ENCODE measurements around the gene CMTM8.

The CMTM8 gene

DNA sequence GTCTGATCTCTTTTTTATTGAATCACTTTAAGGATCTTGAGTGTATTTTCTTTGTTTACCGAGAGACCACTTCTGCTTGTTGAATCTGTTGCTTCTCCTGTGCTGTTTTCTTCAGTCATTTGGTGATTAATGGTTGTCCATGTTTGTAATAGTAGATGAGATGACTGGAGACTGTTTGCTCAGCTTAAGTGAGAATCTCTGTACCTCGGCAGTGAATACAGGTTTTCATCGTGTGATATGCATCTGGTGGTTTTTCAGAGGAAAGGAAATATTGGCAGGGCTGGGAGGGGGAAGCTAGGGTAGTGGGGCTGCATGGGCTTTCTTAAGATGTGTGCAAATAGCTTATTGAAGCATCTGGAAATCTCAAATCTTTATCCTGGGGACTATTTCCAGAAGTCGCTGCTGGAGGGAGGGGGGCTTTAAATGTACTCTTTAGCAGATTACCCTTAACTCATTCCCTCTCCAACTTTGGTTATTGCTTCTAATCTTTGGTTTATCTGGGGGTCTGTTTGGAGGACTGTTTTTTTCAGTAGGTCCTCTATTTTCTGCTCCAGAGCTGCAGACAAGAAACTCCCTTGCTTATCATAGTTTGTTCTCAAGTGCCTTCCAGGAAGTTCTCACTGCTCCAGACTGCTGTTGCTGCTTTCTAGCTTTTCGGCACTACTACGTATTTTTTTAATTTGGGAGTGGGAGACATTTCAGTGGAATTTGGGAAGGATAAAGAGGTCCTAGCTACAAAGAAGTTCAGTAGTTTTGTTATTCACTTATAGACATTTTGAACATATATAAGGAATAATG, 19.4 kb downstream of the CMTM8 start:
- H3K36me3 ChIP-seq (ENCODE audit: control insufficient read depth, insufficient read depth, low read length): no peaks in the 10 kb centered on the region
- no peak overlapping the region for H3K9ac ChIP-seq (ENCODE audit: low read length)
- H3K9me3 ChIP-seq (ENCODE audit: control insufficient read depth, low read length): no peaks in the 10 kb centered on the region
- H3K4me1 ChIP-seq (ENCODE audit: control insufficient read depth, insufficient read depth, low read length): no peaks in the 10 kb centered on the region
- H3K27me3 ChIP-seq (ENCODE audit: control insufficient read depth, insufficient read depth, low read length): no peaks in the 10 kb centered on the region
- no peak overlapping the region for H3K4me3 ChIP-seq (ENCODE audit: low read length)

DNA sequence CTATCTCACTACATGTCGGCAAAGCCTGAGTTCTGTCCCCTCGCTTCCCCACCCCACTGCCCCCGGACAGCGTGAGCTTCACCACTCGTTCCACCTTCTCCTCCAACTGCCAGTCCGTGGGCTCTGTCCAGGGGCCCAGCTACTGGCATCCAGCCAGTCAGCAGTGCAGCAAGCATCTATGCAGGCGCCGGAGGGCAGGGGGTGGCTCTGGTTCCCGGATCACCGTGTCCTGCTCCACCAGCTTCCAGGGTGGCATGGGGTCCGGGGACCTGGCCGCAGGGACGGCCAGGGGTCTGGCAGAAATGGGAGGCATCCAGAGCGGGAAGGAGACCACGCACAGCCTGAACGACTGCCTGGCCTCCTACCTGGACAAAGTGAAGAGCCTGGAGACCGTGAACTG, 20.4 kb downstream of the CMTM8 start:
- no peaks in the 10 kb centered on the region for H3K9me3 ChIP-seq (ENCODE audit: control insufficient read depth, low read length)
- H3K4me3 ChIP-seq (ENCODE audit: low read length): no peak overlapping the region
- H3K27me3 ChIP-seq (ENCODE audit: control insufficient read depth, insufficient read depth, low read length): no peaks in the 10 kb centered on the region
- H3K36me3 ChIP-seq (ENCODE audit: control insufficient read depth, insufficient read depth, low read length): no peaks in the 10 kb centered on the region
- no peaks in the 10 kb centered on the region for H3K4me1 ChIP-seq (ENCODE audit: control insufficient read depth, insufficient read depth, low read length)
- H3K9ac ChIP-seq (ENCODE audit: low read length): no peak overlapping the region

DNA sequence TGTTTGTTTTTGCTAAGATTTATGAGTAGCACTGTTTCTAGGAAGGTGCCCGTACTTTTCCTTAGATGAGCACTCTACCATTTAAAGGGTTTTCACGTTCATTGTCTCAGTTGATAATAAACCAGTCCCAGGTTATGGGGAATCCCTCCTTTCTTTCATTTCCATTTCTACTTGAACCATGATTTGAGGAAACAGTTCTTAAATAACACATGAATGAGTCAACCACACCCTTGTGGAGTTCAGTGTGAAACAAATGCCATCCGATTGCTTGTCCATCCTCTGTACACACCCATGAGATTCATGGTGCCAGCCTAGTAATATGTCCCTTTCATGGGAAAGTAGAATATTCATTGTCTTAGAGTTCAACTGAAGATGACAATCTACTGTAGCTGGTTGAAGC, 23.1 kb downstream of the CMTM8 start:
- no peaks in the 10 kb centered on the region for H3K36me3 ChIP-seq (ENCODE audit: control insufficient read depth, insufficient read depth, low read length)
- no peaks in the 10 kb centered on the region for H3K4me1 ChIP-seq (ENCODE audit: control insufficient read depth, insufficient read depth, low read length)
- no peaks in the 10 kb centered on the region for H3K27me3 ChIP-seq (ENCODE audit: control insufficient read depth, insufficient read depth, low read length)
- H3K9ac ChIP-seq (ENCODE audit: low read length): no peak overlapping the region
- no peaks in the 10 kb centered on the region for H3K9me3 ChIP-seq (ENCODE audit: control insufficient read depth, low read length)
- H3K4me3 ChIP-seq (ENCODE audit: low read length): no peak overlapping the region

DNA sequence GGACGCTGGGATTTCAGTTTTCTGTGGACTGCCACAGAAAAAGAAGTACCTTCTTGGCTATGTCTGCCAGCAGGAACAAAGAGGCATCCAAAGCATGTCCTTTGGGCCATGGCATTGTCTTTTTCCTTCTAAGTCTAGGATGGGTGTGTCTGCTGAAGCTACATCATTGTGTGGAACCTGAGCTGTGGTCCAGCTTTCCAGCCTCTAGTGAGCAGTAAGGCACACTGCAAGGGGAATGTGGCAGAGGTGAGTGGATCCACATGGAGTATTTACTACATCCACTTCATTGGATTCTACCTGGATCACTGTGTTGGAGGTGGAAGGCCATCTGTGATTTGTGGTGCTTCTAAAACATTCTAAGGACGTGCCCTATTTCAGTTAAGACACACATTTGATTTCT, 23.7 kb downstream of the CMTM8 start:
- no peaks in the 10 kb centered on the region for H3K9me3 ChIP-seq (ENCODE audit: control insufficient read depth, low read length)
- no peak overlapping the region for H3K4me3 ChIP-seq (ENCODE audit: low read length)
- no peaks in the 10 kb centered on the region for H3K27me3 ChIP-seq (ENCODE audit: control insufficient read depth, insufficient read depth, low read length)
- no peaks in the 10 kb centered on the region for H3K36me3 ChIP-seq (ENCODE audit: control insufficient read depth, insufficient read depth, low read length)
- H3K4me1 ChIP-seq (ENCODE audit: control insufficient read depth, insufficient read depth, low read length): no peaks in the 10 kb centered on the region
- H3K9ac ChIP-seq (ENCODE audit: low read length): no peak overlapping the region

DNA sequence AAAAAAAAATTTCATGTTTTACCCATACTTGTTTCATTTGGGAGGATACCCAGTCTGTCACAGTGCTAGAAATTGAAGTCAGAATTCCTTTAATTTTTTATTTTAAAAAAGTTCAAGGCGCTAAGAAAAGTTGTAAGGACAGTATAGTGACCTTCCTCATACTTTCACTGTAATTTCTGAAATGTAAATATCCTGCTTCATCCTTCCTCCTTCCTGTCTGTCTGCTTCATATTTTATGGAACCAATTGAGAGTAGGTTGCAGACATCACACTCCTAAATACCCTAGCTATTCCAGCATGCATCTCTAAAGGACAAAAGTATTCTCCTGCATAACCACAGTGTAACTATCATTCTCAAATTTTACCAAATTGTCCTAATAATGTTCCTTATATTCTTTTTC, 35.8 kb downstream of the CMTM8 start:
- no peaks in the 10 kb centered on the region for H3K36me3 ChIP-seq (ENCODE audit: control insufficient read depth, insufficient read depth, low read length)
- H3K4me1 ChIP-seq (ENCODE audit: control insufficient read depth, insufficient read depth, low read length): no peaks in the 10 kb centered on the region
- H3K27me3 ChIP-seq (ENCODE audit: control insufficient read depth, insufficient read depth, low read length): no peaks in the 10 kb centered on the region
- no peaks in the 10 kb centered on the region for H3K9me3 ChIP-seq (ENCODE audit: control insufficient read depth, low read length)
- no peak overlapping the region for H3K4me3 ChIP-seq (ENCODE audit: low read length)
- H3K9ac ChIP-seq (ENCODE audit: low read length): no peak overlapping the region

DNA sequence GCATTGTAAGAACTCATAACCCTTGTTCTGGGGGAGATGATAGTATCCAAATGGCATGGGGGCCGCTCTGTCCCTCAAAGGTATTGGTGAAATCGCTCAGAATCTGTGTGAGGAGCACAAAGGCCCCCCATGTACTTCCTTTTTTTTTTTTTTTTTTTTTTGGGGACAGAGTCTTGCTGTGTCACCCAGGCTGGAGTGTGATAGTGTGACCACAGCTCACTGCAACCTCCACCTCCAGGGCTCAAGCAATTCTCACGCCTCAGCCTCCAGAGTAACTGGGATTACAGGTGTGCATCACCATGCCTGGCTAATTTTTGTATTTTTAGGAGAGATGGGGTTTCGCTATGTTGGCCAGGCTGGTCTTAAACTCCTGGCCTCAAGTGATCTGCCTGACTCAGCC, 37.0 kb downstream of the CMTM8 start:
- Histone ChIP-seq H3K9me3 (ENCODE audit: control insufficient read depth, low read length) (no peaks in the 10 kb centered on the region), H3K4me1 (ENCODE audit: control insufficient read depth, insufficient read depth, low read length) (no peaks in the 10 kb centered on the region), H3K36me3 (ENCODE audit: control insufficient read depth, insufficient read depth, low read length) (no peaks in the 10 kb centered on the region), H3K27me3 (ENCODE audit: control insufficient read depth, insufficient read depth, low read length) (no peaks in the 10 kb centered on the region), H3K9ac (ENCODE audit: low read length) (no peak overlapping the region), H3K4me3 (ENCODE audit: low read length) (no peak overlapping the region)

DNA sequence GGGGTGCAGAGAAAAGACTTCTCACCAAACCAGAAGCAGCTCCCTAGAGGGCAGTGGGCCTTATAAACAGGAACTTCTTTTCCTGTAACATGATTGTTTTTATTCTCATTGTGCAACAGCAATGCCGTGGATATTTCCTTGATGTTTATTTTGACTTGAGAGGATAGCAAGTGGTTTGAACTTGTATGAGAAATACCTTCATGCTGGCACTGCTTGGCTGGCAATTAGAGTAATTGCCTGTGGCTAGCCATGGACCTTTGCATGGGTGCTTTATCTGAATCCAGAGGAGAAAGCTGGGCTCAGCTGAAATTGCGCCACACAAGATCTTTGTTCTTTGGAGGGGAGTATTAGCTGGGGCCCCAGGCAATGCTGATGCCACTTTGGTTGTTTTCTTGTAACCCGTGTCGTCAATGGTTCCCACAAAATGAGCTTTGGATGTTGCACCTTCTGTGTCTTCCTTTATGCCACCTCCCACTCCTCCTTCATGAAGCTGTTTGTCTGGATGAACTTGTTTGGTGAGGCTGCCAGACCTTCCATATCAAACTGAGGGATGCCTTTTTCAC, 37.9 kb downstream of the CMTM8 start:
- Histone ChIP-seq H3K4me1 (ENCODE audit: control insufficient read depth, insufficient read depth, low read length) (no peaks in the 10 kb centered on the region), H3K4me3 (ENCODE audit: low read length) (no peak overlapping the region)

DNA sequence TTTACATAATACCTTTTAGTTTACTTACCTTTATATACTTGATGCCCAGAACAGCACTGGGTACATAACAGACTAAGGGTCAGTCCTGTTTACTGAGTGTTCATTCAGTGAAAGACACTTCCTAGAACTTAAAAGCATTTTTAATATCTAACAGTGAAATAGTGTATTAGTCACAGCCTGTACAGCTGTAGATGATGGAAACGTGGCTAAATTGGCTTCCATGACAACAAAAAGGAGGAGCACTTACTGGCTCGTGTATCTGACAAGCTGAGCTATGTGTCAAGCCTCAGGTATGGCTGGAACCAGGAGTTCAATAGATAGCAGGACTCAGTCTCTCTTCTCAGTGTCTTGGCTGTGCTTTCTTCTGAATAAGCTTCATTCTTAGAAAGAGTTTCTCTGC, 40.2 kb downstream of the CMTM8 start:
- H3K9ac ChIP-seq (ENCODE audit: low read length): no peak overlapping the region
- H3K9me3 ChIP-seq (ENCODE audit: control insufficient read depth, low read length): no peaks in the 10 kb centered on the region
- no peak overlapping the region for H3K4me3 ChIP-seq (ENCODE audit: low read length)
- H3K27me3 ChIP-seq (ENCODE audit: control insufficient read depth, insufficient read depth, low read length): no peaks in the 10 kb centered on the region
- no peaks in the 10 kb centered on the region for H3K36me3 ChIP-seq (ENCODE audit: control insufficient read depth, insufficient read depth, low read length)
- no peaks in the 10 kb centered on the region for H3K4me1 ChIP-seq (ENCODE audit: control insufficient read depth, insufficient read depth, low read length)

More for the DNA sequence above, 37.9 kb downstream of the CMTM8 start:
- Histone ChIP-seq H3K9me3 (ENCODE audit: control insufficient read depth, low read length) (no peaks in the 10 kb centered on the region), H3K36me3 (ENCODE audit: control insufficient read depth, insufficient read depth, low read length) (no peaks in the 10 kb centered on the region), H3K9ac (ENCODE audit: low read length) (no peak overlapping the region), H3K27me3 (ENCODE audit: control insufficient read depth, insufficient read depth, low read length) (no peaks in the 10 kb centered on the region)

DNA sequence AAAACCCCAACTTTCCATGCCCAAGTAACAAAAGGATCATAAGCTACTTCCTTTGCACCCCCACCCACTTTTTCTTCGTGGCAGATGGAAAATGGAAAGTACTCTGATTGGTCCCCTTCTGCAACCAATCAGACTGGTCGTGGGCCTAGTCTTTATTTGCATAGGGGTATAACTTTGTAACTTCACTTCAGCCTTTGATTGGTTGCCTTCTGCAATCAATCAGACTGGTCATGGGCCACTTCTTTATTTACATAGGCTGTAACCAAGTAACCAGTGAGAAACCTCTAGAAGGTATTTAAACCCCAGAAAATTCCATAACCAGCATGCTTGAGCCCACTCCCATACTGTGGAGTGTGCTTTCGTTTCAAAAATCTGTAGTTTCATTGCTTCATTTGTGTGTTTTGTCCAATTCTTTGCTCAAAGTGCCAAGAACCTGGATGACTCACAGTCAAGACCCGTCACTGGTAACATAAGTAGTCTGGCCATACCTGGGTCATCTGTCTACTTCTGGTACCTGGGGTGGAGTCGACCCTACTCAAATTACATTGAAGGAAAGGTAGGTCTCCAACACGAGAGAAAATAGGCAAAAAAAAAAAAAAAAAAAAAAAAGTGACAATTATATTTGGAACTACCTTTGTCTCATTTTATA, 41.9 kb downstream of the CMTM8 start:
- Histone ChIP-seq H3K4me3 (ENCODE audit: low read length) (no peak overlapping the region), H3K4me1 (ENCODE audit: control insufficient read depth, insufficient read depth, low read length) (no peaks in the 10 kb centered on the region), H3K9ac (ENCODE audit: low read length) (no peak overlapping the region), H3K27me3 (ENCODE audit: control insufficient read depth, insufficient read depth, low read length) (no peaks in the 10 kb centered on the region), H3K36me3 (ENCODE audit: control insufficient read depth, insufficient read depth, low read length) (no peaks in the 10 kb centered on the region), H3K9me3 (ENCODE audit: control insufficient read depth, low read length) (no peaks in the 10 kb centered on the region)

DNA sequence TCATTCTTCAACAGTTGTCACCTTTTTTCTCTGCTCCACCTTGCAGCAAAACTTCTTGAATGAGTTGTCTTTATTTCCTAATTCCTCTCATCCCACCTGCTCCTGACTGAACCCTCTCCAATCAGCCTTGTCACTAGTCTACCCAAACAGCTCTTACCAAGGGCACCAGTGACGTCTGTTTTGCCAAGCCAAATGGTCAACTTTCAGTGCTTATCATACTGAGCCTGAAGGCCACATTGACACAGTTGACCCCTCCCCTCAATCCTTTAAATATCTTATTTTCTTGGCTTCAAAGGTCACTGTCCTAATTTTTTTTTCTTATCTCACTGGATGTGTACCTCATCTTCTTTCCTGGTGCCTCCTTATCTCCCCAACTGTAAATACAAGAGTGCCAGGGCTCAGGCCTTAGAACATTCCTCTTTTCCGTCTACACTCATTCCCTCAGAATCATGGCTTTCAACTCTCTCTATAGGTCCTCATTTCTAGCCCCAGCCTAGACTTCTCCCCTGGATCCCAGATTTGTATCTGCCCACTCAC, 43.2 kb downstream of the CMTM8 start:
- no peak overlapping the region for H3K9ac ChIP-seq (ENCODE audit: low read length)
- no peaks in the 10 kb centered on the region for H3K9me3 ChIP-seq (ENCODE audit: control insufficient read depth, low read length)
- peaks cover 6% of the 10 kb centered on the region for H3K4me1 ChIP-seq (ENCODE audit: control insufficient read depth, insufficient read depth, low read length)
- H3K4me3 ChIP-seq (ENCODE audit: low read length): no peak overlapping the region
- H3K36me3 ChIP-seq (ENCODE audit: control insufficient read depth, insufficient read depth, low read length): no peaks in the 10 kb centered on the region
- no peaks in the 10 kb centered on the region for H3K27me3 ChIP-seq (ENCODE audit: control insufficient read depth, insufficient read depth, low read length)

DNA sequence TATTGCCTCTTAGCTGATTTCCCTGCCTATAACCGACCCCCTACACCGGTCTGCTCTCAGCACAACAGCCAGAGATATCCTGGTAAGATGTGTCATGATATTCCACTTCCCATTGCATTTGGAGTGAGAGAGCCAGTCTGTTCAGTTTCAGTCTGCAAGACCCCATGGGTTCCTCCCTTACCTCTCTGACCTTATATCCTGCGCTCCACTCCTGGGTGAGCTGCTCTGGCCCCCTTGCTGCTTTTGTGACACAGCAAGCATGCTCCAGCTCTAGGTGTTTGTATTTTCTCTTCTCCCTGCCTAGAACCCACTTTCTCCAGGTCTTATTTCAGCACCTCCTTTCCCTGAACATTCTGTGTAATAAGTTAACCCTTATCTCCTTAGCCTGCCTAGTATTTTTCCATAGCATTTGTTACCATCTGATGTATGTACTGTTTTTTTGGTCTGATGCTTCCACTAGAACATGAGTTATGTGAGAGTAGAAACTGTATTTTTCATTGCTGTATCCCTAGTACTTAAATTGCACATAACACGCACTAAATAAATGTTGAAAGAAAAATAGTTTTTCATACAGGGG, 44.2 kb downstream of the CMTM8 start:
- no peaks in the 10 kb centered on the region for H3K27me3 ChIP-seq (ENCODE audit: control insufficient read depth, insufficient read depth, low read length)
- no peak overlapping the region for H3K9ac ChIP-seq (ENCODE audit: low read length)
- no peak overlapping the region for H3K4me3 ChIP-seq (ENCODE audit: low read length)
- H3K9me3 ChIP-seq (ENCODE audit: control insufficient read depth, low read length): no peaks in the 10 kb centered on the region
- peaks cover 6% of the 10 kb centered on the region for H3K4me1 ChIP-seq (ENCODE audit: control insufficient read depth, insufficient read depth, low read length)
- H3K36me3 ChIP-seq (ENCODE audit: control insufficient read depth, insufficient read depth, low read length): no peaks in the 10 kb centered on the region

DNA sequence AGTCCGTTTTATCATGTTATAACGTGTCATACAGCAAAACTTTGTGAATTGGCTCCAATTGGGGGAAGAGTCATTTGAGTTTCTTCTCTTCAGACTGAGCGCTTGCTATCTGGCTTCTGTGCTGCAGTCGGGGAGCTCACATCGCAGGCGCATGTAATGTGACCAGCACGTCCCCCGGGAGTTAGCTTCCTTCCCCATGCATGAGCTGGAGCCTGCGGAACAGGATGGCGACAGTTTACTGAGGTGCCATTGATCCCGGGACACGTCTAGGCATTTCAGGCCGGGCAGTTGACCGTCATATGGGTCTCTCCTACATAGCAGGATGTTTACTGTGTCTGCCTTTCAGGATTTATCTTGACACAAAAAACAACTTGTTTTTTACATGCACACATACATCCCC, 44.8 kb downstream of the CMTM8 start:
- Histone ChIP-seq H3K4me1 (ENCODE audit: control insufficient read depth, insufficient read depth, low read length) (peaks cover 6% of the 10 kb centered on the region), H3K27me3 (ENCODE audit: control insufficient read depth, insufficient read depth, low read length) (no peaks in the 10 kb centered on the region), H3K9ac (ENCODE audit: low read length) (no peak overlapping the region), H3K4me3 (ENCODE audit: low read length) (no peak overlapping the region), H3K36me3 (ENCODE audit: control insufficient read depth, insufficient read depth, low read length) (no peaks in the 10 kb centered on the region), H3K9me3 (ENCODE audit: control insufficient read depth, low read length) (no peaks in the 10 kb centered on the region)

Data from mucosa of stomach (tissue), 1 donor.